Prostate gland (tissue), 2 donors: Measurements from ENCODE around the gene GRB7. TPM values are rescaled to one million over a fixed set of nuclear protein-coding genes. Genes with fewer than 3 reads are reported as not detected.

Experiments used
- DNase-seq: peaks from one replicate; pipeline ENCODE4 v3.0.0-alpha.2; 2019; ENCODE audit warnings: low spot score
- H3K27ac ChIP-seq, 2 donors: fragments of 200-600 bp; sonication (generic); 2 replicates each; pipeline ENCODE4 v1.5.1; 2017 to 2019
- H3K27me3 ChIP-seq: fragments of 200-600 bp; sonication (generic); replicated peaks from 2 replicates; pipeline ENCODE4 v1.5.1; 2019; ENCODE audit not compliant: insufficient read depth
- H3K36me3 ChIP-seq, 2 donors: fragments of 200-600 bp; sonication (generic); 1 replicate in 1 of 2; 2 replicates in 1 of 2; pipeline versions ENCODE4 v1.5.1 to v1.8.1; 2017 to 2019
- H3K4me1 ChIP-seq: fragments of 200-600 bp; sonication (generic); replicated peaks from 2 replicates; pipeline ENCODE4 v1.5.1; 2019
- H3K4me3 ChIP-seq, 2 donors: fragments of 200-600 bp; sonication (generic); 2 replicates each; pipeline ENCODE4 v1.5.1; 2017 to 2019
- H3K9me3 ChIP-seq: fragments of 200-600 bp; sonication (generic); 2 replicates; pipeline ENCODE4 v1.5.1; 2017
- POLR2A ChIP-seq: fragments of 450-650 bp; IDR thresholded peaks from one replicate; pipeline ENCODE4 v1.6.1; 2016; ENCODE audit warnings: antibody characterized with exemption, mild to moderate bottlenecking
- POLR2AphosphoS5 ChIP-seq: sonication (generic); formaldehyde crosslinking; IDR thresholded peaks from one replicate; pipeline ENCODE4 v1.6.1; 2017; ENCODE audit warnings: antibody characterized with exemption
- WGBS: methylation state at CpG from one replicate; pipeline ENCODE4 v1.1.5; 2018; 5-methylcytosine and 5-hydroxymethylcytosine counted together
- intact Hi-C: fragments of 100-400 bp; cut with DNase I; formaldehyde crosslinking; loops from one replicate; pipeline ENCODE4 v1.14.2; 2022
- total RNA-seq, 2 donors: library from RNA; depleted of rRNA; stranded (reverse); fragments of >200 nt; gene quantifications; one replicate each; pipeline ENCODE4 v1.1.0, GENCODE V29; 2016
- TF ChIP-seq, protein P1 (sequence below), 4 experiments: fragments of 200-600 bp in 2 of 4; fragments of 450-650 bp in 2 of 4; sonication (generic) in 2 of 4; IDR thresholded peaks; 1 replicate in 3 of 4; 2 replicates in 1 of 4; pipeline ENCODE4 v1.5.1; 2016 to 2019; ENCODE audit warnings: antibody characterized with exemption in 4 of 4, mild to moderate bottlenecking in 2 of 4, moderate library complexity in 2 of 4

Gene GRB7
- total RNA-seq, 2 donors from 2014 or later: 25.7 to 32.6 TPM

DNA sequence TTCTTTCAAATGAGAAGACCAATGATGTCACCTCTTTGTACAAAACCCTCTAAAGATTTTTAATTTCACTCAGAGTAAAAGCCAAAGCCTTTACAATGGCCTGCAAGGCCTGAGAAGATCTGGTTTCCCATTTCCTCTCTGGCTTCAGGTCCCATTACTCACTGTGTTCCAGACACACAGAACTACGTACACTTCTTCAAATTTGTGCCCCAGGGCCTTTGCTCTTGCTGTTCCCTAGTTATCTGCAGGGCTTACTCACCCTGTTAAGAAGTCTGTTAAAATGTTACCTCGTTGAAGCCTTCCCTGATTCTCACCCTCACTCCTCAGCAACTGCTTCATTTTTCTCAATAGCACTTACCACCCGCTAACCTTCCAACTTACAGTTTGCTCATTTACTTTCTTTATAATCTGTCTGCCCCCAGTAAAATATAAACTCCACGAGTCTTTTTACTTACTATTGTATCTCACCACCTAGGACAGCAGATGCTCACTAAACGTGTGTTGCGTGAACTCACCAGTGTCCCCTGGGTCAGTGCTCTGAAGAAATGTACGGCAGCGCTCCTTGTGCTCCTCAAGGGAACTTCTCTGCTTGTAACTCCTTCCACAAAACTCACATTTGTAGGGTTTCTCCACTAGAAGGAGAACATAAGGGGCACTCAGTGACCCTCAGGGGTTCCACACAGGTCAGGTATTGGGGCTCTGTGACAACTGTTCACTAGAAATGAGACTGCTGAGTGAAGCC lies 50.2 kb downstream of the GRB7 start:
- Histone ChIP-seq H3K4me1 (no peaks in the 10 kb centered on the region), H3K27me3 (no peaks in the 10 kb centered on the region), H3K4me3 (no peak overlapping the region), H3K36me3 (no peaks in the 10 kb centered on the region), H3K9me3 (no peaks in the 10 kb centered on the region), H3K27ac (no peak overlapping the region)
- TF ChIP-seq POLR2A (no peak), POLR2AphosphoS5 (no peak)
- TF ChIP-seq, protein P1, sequence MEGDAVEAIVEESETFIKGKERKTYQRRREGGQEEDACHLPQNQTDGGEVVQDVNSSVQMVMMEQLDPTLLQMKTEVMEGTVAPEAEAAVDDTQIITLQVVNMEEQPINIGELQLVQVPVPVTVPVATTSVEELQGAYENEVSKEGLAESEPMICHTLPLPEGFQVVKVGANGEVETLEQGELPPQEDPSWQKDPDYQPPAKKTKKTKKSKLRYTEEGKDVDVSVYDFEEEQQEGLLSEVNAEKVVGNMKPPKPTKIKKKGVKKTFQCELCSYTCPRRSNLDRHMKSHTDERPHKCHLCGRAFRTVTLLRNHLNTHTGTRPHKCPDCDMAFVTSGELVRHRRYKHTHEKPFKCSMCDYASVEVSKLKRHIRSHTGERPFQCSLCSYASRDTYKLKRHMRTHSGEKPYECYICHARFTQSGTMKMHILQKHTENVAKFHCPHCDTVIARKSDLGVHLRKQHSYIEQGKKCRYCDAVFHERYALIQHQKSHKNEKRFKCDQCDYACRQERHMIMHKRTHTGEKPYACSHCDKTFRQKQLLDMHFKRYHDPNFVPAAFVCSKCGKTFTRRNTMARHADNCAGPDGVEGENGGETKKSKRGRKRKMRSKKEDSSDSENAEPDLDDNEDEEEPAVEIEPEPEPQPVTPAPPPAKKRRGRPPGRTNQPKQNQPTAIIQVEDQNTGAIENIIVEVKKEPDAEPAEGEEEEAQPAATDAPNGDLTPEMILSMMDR (IDR thresholded peaks at IDR 0.05): no peak
- WGBS: 78% methylated on average over 8 of the region's 8 CpGs
- intact Hi-C loops: no loop called here
- no peak for DNase-seq

DNA sequence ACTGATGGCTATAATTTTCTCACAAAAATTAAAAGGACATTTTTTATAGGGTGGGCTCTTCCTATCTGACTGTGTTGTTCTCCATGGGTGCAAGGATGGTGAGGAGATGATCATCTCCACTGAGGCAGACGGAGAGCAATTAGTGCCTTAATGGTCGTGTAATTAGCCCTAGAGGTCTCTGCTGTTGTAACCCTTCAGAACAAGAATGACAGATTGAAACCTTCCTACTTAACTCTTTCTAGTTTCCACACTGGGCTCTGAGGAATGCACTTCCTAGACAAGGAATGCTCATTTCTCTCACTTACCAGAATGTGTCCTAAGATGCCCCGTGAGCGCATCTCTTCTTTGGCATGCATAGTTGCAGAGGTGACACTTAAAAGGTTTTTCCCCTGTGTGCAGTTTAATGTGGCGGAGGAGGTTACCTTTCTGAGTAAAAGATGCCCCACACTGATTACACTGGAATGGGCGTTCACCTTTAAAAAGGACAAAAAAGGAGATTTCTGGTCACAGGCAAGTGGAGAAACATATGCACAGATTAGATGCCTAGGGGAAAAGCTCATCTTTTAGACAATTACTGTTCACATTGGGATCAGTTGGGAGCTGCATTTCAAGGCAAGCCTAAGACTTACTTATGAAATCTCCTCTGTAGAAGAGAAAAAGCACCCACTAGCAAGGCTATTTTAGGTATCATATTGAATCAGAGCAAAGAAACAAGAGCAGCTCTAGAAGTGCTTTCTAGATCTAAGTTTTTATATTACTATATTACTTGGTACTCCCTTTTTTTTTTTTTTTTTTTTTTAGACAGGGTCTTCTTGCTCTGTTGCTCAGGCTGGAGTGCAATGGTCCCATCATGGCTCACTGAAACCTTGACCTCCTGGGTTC lies 53.6 kb downstream of the GRB7 start:
- H3K27me3 ChIP-seq: no peaks in the 10 kb centered on the region
- no peak overlapping the region for H3K27ac ChIP-seq
- no peaks in the 10 kb centered on the region for H3K4me1 ChIP-seq
- TF ChIP-seq, protein P1 (IDR thresholded peaks at IDR 0.05): no peak
- TF ChIP-seq POLR2AphosphoS5: no peak
- TF ChIP-seq POLR2A: no peak
- WGBS: 74% methylated on average over 6 of the region's 6 CpGs
- intact Hi-C loops: no loop called here
- H3K4me3 ChIP-seq: no peak overlapping the region
- H3K9me3 ChIP-seq: no peaks in the 10 kb centered on the region
- H3K36me3 ChIP-seq: no peaks in the 10 kb centered on the region
- DNase-seq: no peak

DNA sequence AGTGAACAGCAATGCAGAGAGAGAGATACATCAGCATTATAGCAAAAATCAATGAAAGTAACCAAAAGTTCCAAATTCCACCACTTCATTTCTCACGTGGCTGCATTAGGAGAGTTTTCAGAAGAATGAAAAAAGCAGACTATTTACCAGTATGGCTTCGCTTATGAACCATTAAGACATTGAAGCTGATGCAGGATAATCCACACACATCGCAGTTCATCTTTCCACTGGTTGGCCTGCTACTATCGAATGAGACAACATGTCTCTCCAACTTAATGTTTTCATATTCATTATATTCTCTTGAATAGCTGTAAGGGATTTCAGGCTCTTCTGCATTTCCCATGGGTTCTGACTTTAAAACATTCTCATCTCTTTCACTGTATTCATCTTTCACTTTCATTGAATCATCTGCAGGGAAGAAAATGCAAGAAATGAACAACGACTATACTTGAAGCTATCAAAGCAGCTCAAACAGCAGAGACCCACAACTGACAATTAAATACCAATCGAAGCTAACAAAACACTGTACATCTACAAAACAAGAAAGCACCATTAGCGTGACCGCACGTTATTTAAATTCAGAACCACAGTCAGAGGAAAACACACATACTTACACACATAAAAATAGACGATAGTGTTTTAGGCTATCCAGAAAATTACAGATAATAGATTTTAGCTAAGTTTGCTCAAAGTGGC lies 54.9 kb downstream of the GRB7 start:
- Histone ChIP-seq H3K9me3 (no peaks in the 10 kb centered on the region), H3K4me3 (no peak overlapping the region), H3K27ac (no peak overlapping the region), H3K36me3 (no peaks in the 10 kb centered on the region), H3K4me1 (no peaks in the 10 kb centered on the region), H3K27me3 (no peaks in the 10 kb centered on the region)
- TF ChIP-seq POLR2AphosphoS5: no peak
- TF ChIP-seq, protein P1 (IDR thresholded peaks at IDR 0.05): no peak
- TF ChIP-seq POLR2A: no peak
- DNase-seq: no peak
- WGBS: 87% methylated on average over 10 of the region's 10 CpGs
- intact Hi-C loops: no loop called here

DNA sequence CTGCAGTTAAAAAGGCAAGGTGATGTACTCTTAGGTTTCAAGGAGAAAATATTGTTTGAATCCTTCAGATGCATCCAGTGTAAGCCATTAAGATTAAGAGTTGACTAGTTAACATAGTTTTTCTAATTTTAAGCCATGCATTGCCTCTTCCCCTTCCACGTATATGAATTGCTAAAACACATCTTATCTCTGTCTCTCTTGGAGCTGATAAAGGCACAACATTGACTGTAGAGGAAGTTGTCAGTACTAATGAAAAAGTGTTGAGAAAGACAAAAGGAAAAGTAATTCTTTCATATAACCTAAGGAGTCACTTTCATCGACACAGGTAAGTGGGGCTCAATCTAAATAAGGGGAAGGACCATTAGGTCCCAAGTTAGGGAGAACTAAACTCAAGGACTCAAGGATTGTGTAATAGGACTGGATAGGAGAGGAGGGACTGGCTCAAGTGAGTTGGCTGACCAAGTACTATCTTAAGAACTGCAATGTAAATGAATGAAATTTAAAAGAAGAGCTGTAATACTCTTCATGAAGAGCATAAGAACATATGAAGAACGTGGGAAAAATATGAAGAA lies 55.6 kb downstream of the GRB7 start:
- 82% methylated on average over 3 of the region's 3 CpGs for WGBS
- Histone ChIP-seq H3K4me3 (no peak overlapping the region), H3K27me3 (no peaks in the 10 kb centered on the region), H3K27ac (no peak overlapping the region), H3K36me3 (no peaks in the 10 kb centered on the region), H3K4me1 (no peaks in the 10 kb centered on the region), H3K9me3 (no peaks in the 10 kb centered on the region)
- intact Hi-C loops: no loop called here
- TF ChIP-seq POLR2A (no peak), POLR2AphosphoS5 (no peak)
- TF ChIP-seq, protein P1 (IDR thresholded peaks at IDR 0.05): no peak
- DNase-seq: no peak
